A549 (cell line): ENCODE data around the gene SF3B3. TPM values are rescaled to one million over a fixed set of nuclear protein-coding genes. Genes with fewer than 3 reads are reported as not detected.

Experiments used
- ATAC-seq, 2 experiments: fragments of 200-7000 bp in 1 of 2; fragments of >200 bp in 1 of 2; cut with Nextera tagmentation in 1 of 2; cut with Tn5 transposase in 1 of 2; 3 replicates each; pipeline versions ENCODE4 v1.8.0 to v1.9.1; 2018 to 2020; ENCODE audit warnings: mild to moderate bottlenecking in 1 of 2, moderate library complexity in 1 of 2
- CTCF ChIA-PET: fragments of 300-600 bp; sonication (Branson Sonifier 250); formaldehyde crosslinking; extraction: SDS; loops from one replicate; lab custom pipeline; 2021; ENCODE audit warnings: antibody characterized with exemption, inconsistent platforms; lab: Yijun Ruan, JAX
- POLR2A ChIA-PET: fragments of 350-600 bp; formaldehyde crosslinking; extraction: SDS; loops from one replicate; lab custom pipeline; 2021; ENCODE audit warnings: antibody characterized with exemption, inconsistent platforms; lab: Yijun Ruan, JAX
- DNase-seq, 2 experiments: peaks; one replicate each; pipeline versions ENCODE4 v3.0.0 to v3.0.0-alpha.2; 2011 to 2016; ENCODE audit warnings: low read depth in 1 of 2, low spot score in 1 of 2
- FAIRE-seq: peaks from 2 replicates; lab custom pipeline; 2011; peaks lifted over from hg19 to GRCh38; lab: Jason Lieb, UNC
- H3K27ac ChIP-seq, 2 experiments: fragments of >200 bp; sonication (Bioruptor Twin); formaldehyde crosslinking; 3 replicates each; pipeline ENCODE4 v1.5.1; 2016 to 2017
- H3K4me1 ChIP-seq: fragments of >200 bp; sonication (Bioruptor Twin); formaldehyde crosslinking; 3 replicates; pipeline ENCODE4 v1.6.1; 2016
- H3K4me2 ChIP-seq: fragments of >200 bp; sonication (Bioruptor Twin); formaldehyde crosslinking; 3 replicates; pipeline ENCODE4 v1.6.1; 2016
- H3K4me3 ChIP-seq: fragments of >200 bp; sonication (Bioruptor Twin); formaldehyde crosslinking; 3 replicates; pipeline ENCODE4 v1.5.1; 2016
- H3K9me3 ChIP-seq: fragments of >200 bp; sonication (Bioruptor Twin); formaldehyde crosslinking; 3 replicates; pipeline ENCODE4 v1.6.1; 2016
- BCL3 ChIP-seq: fragments of >200 bp; sonication (Bioruptor Twin); formaldehyde crosslinking; IDR thresholded peaks from 3 replicates; pipeline ENCODE4 v1.6.1; 2016
- CBX8 ChIP-seq: fragments of 200-600 bp; sonication (generic); IDR thresholded peaks from 2 replicates; pipeline ENCODE4 v1.6.1; 2016
- EHF ChIP-seq: fragments of 250-450 bp; sonication (Bioruptor Pico); IDR thresholded peaks from 2 replicates; pipeline ENCODE4 v1.5.0; 2020; ENCODE audit warnings: mild to moderate bottlenecking
- EHMT2 ChIP-seq: fragments of 200-600 bp; sonication (generic); IDR thresholded peaks from 2 replicates; pipeline ENCODE4 v1.6.1; 2016; ENCODE audit warnings: antibody characterized with exemption, low read depth, mild to moderate bottlenecking, moderate library complexity
- EP300 ChIP-seq, 2 experiments: fragments of >200 bp; sonication (Bioruptor Twin); formaldehyde crosslinking; IDR thresholded peaks; 2 replicates in 1 of 2; 3 replicates in 1 of 2; pipeline ENCODE4 v1.6.1; 2016 to 2017
- FOSB ChIP-seq: fragments of 250-450 bp; sonication (Bioruptor Pico); IDR thresholded peaks from 2 replicates; pipeline ENCODE4 v1.5.0; 2020; ENCODE audit warnings: mild to moderate bottlenecking, moderate library complexity
- HDAC2 ChIP-seq: fragments of 200-600 bp; sonication (generic); IDR thresholded peaks from 2 replicates; pipeline ENCODE4 v1.6.1; 2016
- HES2 ChIP-seq: fragments of >200 bp; sonication (Bioruptor Twin); formaldehyde crosslinking; IDR thresholded peaks from 2 replicates; pipeline ENCODE4 v1.6.1; 2016
- HEYL ChIP-seq: fragments of 250-450 bp; sonication (Bioruptor Pico); IDR thresholded peaks from 2 replicates; pipeline ENCODE4 v1.8.0; 2021; ENCODE audit warnings: mild to moderate bottlenecking, moderate library complexity
- JUN ChIP-seq, 2 experiments: fragments of >200 bp; sonication (Bioruptor Twin); formaldehyde crosslinking; IDR thresholded peaks; 2 replicates in 1 of 2; 3 replicates in 1 of 2; pipeline ENCODE4 v1.6.1; 2016 to 2017
- KDM1A ChIP-seq: fragments of 200-600 bp; sonication (generic); IDR thresholded peaks from 2 replicates; pipeline ENCODE4 v1.6.1; 2016; ENCODE audit warnings: low read depth, mild to moderate bottlenecking
- KDM5A ChIP-seq: fragments of 200-600 bp; sonication (generic); IDR thresholded peaks from 2 replicates; pipeline ENCODE4 v1.6.1; 2016; ENCODE audit warnings: antibody characterized with exemption, mild to moderate bottlenecking
- MYC ChIP-seq: IDR thresholded peaks from 2 replicates; pipeline ENCODE4 v1.6.1; 2012; ENCODE audit warnings: mild to moderate bottlenecking, inconsistent platforms, low read length, improper control_type of control experiment, borderline replicate concordance
- NFE2L2 ChIP-seq: fragments of 150-350 bp; conservative IDR thresholded peaks from 2 replicates; pipeline ENCODE4 v1.6.1; 2014; ENCODE audit warnings: low read length
- NR3C1 ChIP-seq: fragments of >200 bp; sonication (Bioruptor Twin); formaldehyde crosslinking; IDR thresholded peaks from 3 replicates; pipeline ENCODE4 v1.6.1; 2017
- PBX3 ChIP-seq: IDR thresholded peaks from 2 replicates; pipeline ENCODE4 v1.6.1; 2012
- POLR2A ChIP-seq: IDR thresholded peaks from 2 replicates; pipeline ENCODE4 v1.6.1; 2012; ENCODE audit warnings: mild to moderate bottlenecking, low read length
- RNF2 ChIP-seq: fragments of 200-600 bp; sonication (generic); IDR thresholded peaks from 2 replicates; pipeline ENCODE4 v1.6.1; 2016; ENCODE audit warnings: low read depth, mild to moderate bottlenecking, antibody characterized with exemption, moderate library complexity, borderline replicate concordance
- USF2 ChIP-seq: fragments of 450-650 bp; IDR thresholded peaks from 2 replicates; pipeline ENCODE4 v1.6.1; 2014; ENCODE audit warnings: antibody characterized with exemption
- ZC3H11A ChIP-seq: fragments of 450-650 bp; IDR thresholded peaks from 2 replicates; pipeline ENCODE4 v1.6.1; 2014; ENCODE audit warnings: antibody characterized with exemption, mild to moderate bottlenecking
- ZFP36 ChIP-seq: fragments of 450-650 bp; IDR thresholded peaks from 2 replicates; pipeline ENCODE4 v1.6.1; 2014; ENCODE audit warnings: borderline replicate concordance; ENCODE audit not compliant: partially characterized antibody
- WGBS: methylation state at CpG from one replicate; pipeline ENCODE4 v1.1.6; 2017; ENCODE audit errors: missing lambda C conversion rate; 5-methylcytosine and 5-hydroxymethylcytosine counted together
- polyA plus RNA-seq, 4 experiments: library from polyadenylated mRNA; depleted of rRNA in 3 of 4; stranded (reverse); fragments of >200 nt; fragmentation: RNase III in 1 of 4; extraction: RNeasy Plus Mini Kit Qiagen cat#74134 plus additional on column Dnase treatment in 1 of 4; gene quantifications; 2 replicates in 3 of 4; 3 replicates in 1 of 4; pipeline ENCODE4 v1.2.3, GENCODE V29; 2011 to 2017

The SF3B3 gene
- polyA plus RNA-seq, 2 of the 4 experiments (the other 2 are of a cell fraction): 111 to 155 TPM

GRCh38 chr16:70602831-70603230 lies 79.2 kb downstream of the SF3B3 start:
- H3K4me2 ChIP-seq: no peak overlapping the region
- H3K4me3 ChIP-seq: no peak overlapping the region
- no peaks in the 10 kb centered on the region for H3K9me3 ChIP-seq
- WGBS: 79% methylated on average over 8 of the region's 8 CpGs
- TF ChIP-seq MYC (no peak), KDM1A (no peak), JUN (IDR thresholded peaks at IDR 0.05) (no peak), HDAC2 (no peak), ZC3H11A (no peak), NR3C1 (no peak), HEYL (CRISPR knock-in tag) (no peak), EHF (no peak), KDM5A (no peak), NFE2L2 (no peak), EP300 (IDR thresholded peaks at IDR 0.05) (no peak), BCL3 (no peak), RNF2 (no peak)
- no peak overlapping the region for H3K27ac ChIP-seq
- no peaks in the 10 kb centered on the region for H3K4me1 ChIP-seq
- ChIA-PET CTCF (interaction anchor here (1.1 to 2.3 kb wide), 5 partner anchors 11 to 169 kb away, joined by 3 to 11 read pairs (median 5); no protein-coding TSS in a partner anchor), POLR2A (no interaction called here)
- no peak for DNase-seq
- FAIRE-seq: no peak
- ATAC-seq: no peak

GRCh38 chr16:70604407-70605282 lies 81.0 kb downstream of the SF3B3 start:
- 80% methylated on average over 8 of the region's 8 CpGs for WGBS
- H3K4me2 ChIP-seq: no peak overlapping the region
- FAIRE-seq: no peak
- H3K4me3 ChIP-seq: no peak overlapping the region
- DNase-seq: no peak
- ATAC-seq: peak; percentile 73 to 75
- H3K27ac ChIP-seq: no peak overlapping the region
- ChIA-PET CTCF (no interaction called here), POLR2A (no interaction called here)
- no peaks in the 10 kb centered on the region for H3K4me1 ChIP-seq
- TF ChIP-seq CBX8 (no peak), EHMT2 (no peak), FOSB (CRISPR knock-in tag) (no peak), BCL3 (no peak), HES2 (no peak)
- no peaks in the 10 kb centered on the region for H3K9me3 ChIP-seq

GRCh38 chr16:70605283-70605657 lies 81.7 kb downstream of the SF3B3 start:
- H3K9me3 ChIP-seq: no peaks in the 10 kb centered on the region
- ATAC-seq (no peak), FAIRE-seq (no peak), DNase-seq (no peak)
- ChIA-PET CTCF (no interaction called here), POLR2A (no interaction called here)
- WGBS: 70% methylated on average over 1 of the region's 1 CpG
- no peak overlapping the region for H3K4me3 ChIP-seq
- TF ChIP-seq USF2 (no peak), POLR2A (no peak), PBX3 (no peak), ZFP36 (no peak)
- H3K27ac ChIP-seq: no peak overlapping the region
- H3K4me2 ChIP-seq: no peak overlapping the region
- H3K4me1 ChIP-seq: no peaks in the 10 kb centered on the region
